Measurements from ENCODE around the gene CWH43.

DNA sequence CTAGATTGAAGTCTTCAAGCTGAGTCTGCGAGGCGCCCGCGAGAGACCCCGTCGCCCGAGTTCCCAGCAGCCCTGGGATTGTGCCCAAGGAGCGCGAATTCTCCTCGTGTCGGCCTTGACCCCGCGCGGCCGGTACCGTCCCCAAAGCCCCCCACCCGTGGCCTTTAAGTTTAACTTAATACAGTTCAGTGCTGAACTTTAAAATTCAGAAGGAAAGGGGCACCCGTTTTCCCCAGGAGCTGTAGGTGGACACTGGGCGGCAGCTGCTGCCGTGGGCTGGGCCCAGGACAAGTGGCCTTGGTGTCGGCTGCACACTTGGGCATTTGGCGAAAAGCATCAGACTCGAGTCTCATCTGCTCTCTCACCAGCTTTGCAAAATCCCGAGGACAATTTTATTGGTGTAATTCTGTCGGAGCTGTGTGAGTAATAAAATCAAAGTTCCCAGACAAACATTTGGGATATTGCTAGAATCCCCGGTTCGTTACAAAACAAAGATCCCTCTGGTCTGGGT is 634 bp downstream of the CWH43 start:
- TF ChIP-seq, protein P1, sequence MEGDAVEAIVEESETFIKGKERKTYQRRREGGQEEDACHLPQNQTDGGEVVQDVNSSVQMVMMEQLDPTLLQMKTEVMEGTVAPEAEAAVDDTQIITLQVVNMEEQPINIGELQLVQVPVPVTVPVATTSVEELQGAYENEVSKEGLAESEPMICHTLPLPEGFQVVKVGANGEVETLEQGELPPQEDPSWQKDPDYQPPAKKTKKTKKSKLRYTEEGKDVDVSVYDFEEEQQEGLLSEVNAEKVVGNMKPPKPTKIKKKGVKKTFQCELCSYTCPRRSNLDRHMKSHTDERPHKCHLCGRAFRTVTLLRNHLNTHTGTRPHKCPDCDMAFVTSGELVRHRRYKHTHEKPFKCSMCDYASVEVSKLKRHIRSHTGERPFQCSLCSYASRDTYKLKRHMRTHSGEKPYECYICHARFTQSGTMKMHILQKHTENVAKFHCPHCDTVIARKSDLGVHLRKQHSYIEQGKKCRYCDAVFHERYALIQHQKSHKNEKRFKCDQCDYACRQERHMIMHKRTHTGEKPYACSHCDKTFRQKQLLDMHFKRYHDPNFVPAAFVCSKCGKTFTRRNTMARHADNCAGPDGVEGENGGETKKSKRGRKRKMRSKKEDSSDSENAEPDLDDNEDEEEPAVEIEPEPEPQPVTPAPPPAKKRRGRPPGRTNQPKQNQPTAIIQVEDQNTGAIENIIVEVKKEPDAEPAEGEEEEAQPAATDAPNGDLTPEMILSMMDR (IDR thresholded peaks at IDR 0.05; ENCODE audit: low read depth, low read length), result no peak
- no peak for TF ChIP-seq POLR2A (IDR thresholded peaks at IDR 0.05; ENCODE audit: extremely low read depth, insufficient read length)

All from NB4 (cell line).